Transverse colon (tissue), 4 donors: ENCODE results near the gene IFT122.

Source experiments
- CTCF ChIP-seq, 5 experiments: fragments of 200-600 bp in 3 of 5; fragments of 450-650 bp in 2 of 5; sonication (generic) in 3 of 5; IDR thresholded peaks; 1 replicate in 2 of 5; 2 replicates in 3 of 5; pipeline ENCODE4 v1.5.1; 2016 to 2017; ENCODE audit warnings: antibody characterized with exemption in 5 of 5, inconsistent platforms in 3 of 5, mild to moderate bottlenecking in 2 of 5, moderate library complexity in 1 of 5
- POLR2A ChIP-seq: fragments of 450-650 bp; IDR thresholded peaks from one replicate; pipeline ENCODE4 v1.6.1; 2016; ENCODE audit warnings: antibody characterized with exemption, mild to moderate bottlenecking, moderate library complexity
- POLR2AphosphoS5 ChIP-seq, 3 donors: sonication (generic); formaldehyde crosslinking; IDR thresholded peaks; one replicate each; pipeline ENCODE4 v1.6.1; 2016; ENCODE audit warnings: antibody characterized with exemption in 3 of 3

- TF ChIP-seq POLR2A (no peak), CTCF (IDR thresholded peaks at IDR 0.05) (no peak), POLR2AphosphoS5 (IDR thresholded peaks at IDR 0.05) (no peak)
Observed at GRCh38 chr3:129527262-129527661, 87.2 kb downstream of the IFT122 start.
